H1 (cell line): ENCODE measurements around the gene GOSR1. TPM values are rescaled to one million over a fixed set of nuclear protein-coding genes. Genes with fewer than 3 reads are reported as not detected.

Source experiments
- CTCF ChIA-PET: fragments of 300-600 bp; sonication (Branson Sonifier 250); formaldehyde crosslinking; loops from one replicate; lab custom pipeline; 2021; ENCODE audit not compliant: partially characterized antibody; lab: Charles Lee
- POLR2A ChIA-PET: fragments of 300-600 bp; sonication (Branson Sonifier 250); formaldehyde crosslinking; loops from one replicate; lab custom pipeline; 2021; ENCODE audit warnings: inconsistent platforms; ENCODE audit not compliant: partially characterized antibody; lab: Charles Lee
- DNase-seq, 2 experiments: peaks; one replicate each; pipeline versions ENCODE4 v3.0.0 to v3.0.0-alpha.2; 2010 to 2022; ENCODE audit warnings: low spot score in 2 of 2, low read depth in 1 of 2, mixed read lengths in 1 of 2
- FAIRE-seq: peaks from 2 replicates; lab custom pipeline; 2011; peaks lifted over from hg19 to GRCh38; lab: Jason Lieb, UNC
- H2AFZ ChIP-seq: 2 replicates; pipeline ENCODE4 v1.8.1; 2012; ENCODE audit warnings: low read length, inconsistent platforms
- H2AK5ac ChIP-seq: 2 replicates; pipeline ENCODE4 v1.6.1; 2013; ENCODE audit warnings: low read depth, low read length
- H2BK120ac ChIP-seq: replicated peaks from 2 replicates; pipeline ENCODE3; 2013; ENCODE audit warnings: low read depth, low read length, inconsistent platforms
- H2BK12ac ChIP-seq: 2 replicates; pipeline ENCODE4 v1.6.1; 2013; ENCODE audit warnings: low read depth, low read length
- H2BK15ac ChIP-seq: 2 replicates; pipeline ENCODE4 v1.6.1; 2013; ENCODE audit warnings: low read length
- H2BK20ac ChIP-seq: 2 replicates; pipeline ENCODE4 v1.6.1; 2013; ENCODE audit warnings: low read length
- H2BK5ac ChIP-seq: 2 replicates; pipeline ENCODE4 v1.6.1; 2013; ENCODE audit warnings: low read depth, low read length
- H3K14ac ChIP-seq: 2 replicates; pipeline ENCODE4 v1.6.1; 2013; ENCODE audit warnings: inconsistent platforms; ENCODE audit not compliant: insufficient read length
- H3K18ac ChIP-seq: 2 replicates; pipeline ENCODE4 v1.6.1; 2013; ENCODE audit warnings: low read length; ENCODE audit errors: extremely low read depth
- H3K23ac ChIP-seq: 2 replicates; pipeline ENCODE4 v1.6.1; 2013; ENCODE audit warnings: inconsistent platforms; ENCODE audit not compliant: insufficient read length
- H3K23me2 ChIP-seq: 2 replicates; pipeline ENCODE4 v1.6.1; 2013; ENCODE audit warnings: low read depth, low read length
- H3K27ac ChIP-seq: 2 replicates; pipeline ENCODE4 v1.6.1; 2011; ENCODE audit warnings: low read depth, low read length, inconsistent platforms
- H3K27me3 ChIP-seq, 4 experiments: replicated peaks in 1 of 4; 1 replicate in 1 of 4; 2 replicates in 3 of 4; pipeline versions ENCODE4 v1.6.1 to v1.8.1; 2011 to 2013; ENCODE audit warnings: low read length in 3 of 4, mild to moderate bottlenecking in 3 of 4, inconsistent platforms in 2 of 4, mixed read lengths in 2 of 4, moderate library complexity in 1 of 4; ENCODE audit not compliant: control insufficient read depth in 3 of 4, insufficient read depth in 3 of 4; ENCODE audit errors: extremely low read depth in 1 of 4
- H3K36me3 ChIP-seq, 4 experiments: 2 replicates each; pipeline versions ENCODE4 v1.6.1 to v1.8.1; 2011 to 2013; ENCODE audit warnings: mild to moderate bottlenecking in 4 of 4, low read length in 3 of 4, moderate library complexity in 2 of 4, control low read depth in 1 of 4, inconsistent platforms in 1 of 4; ENCODE audit not compliant: insufficient read depth in 4 of 4, control insufficient read depth in 2 of 4
- H3K4ac ChIP-seq: replicated peaks from 2 replicates; pipeline ENCODE3; 2013; ENCODE audit warnings: low read length, low read depth, mixed read lengths, inconsistent platforms; ENCODE audit not compliant: insufficient read length
- H3K4me1 ChIP-seq, 4 experiments: replicated peaks in 1 of 4; 1 replicate in 1 of 4; 2 replicates in 3 of 4; pipeline versions ENCODE4 v1.6.1 to v1.8.1; 2011 to 2013; ENCODE audit warnings: low read length in 3 of 4, inconsistent platforms in 2 of 4, mixed read lengths in 1 of 4; ENCODE audit not compliant: insufficient read depth in 4 of 4, control insufficient read depth in 3 of 4
- H3K4me2 ChIP-seq, 2 experiments: 2 replicates each; pipeline versions ENCODE4 v1.6.1 to v1.8.1; 2011 to 2013; ENCODE audit warnings: low read depth in 2 of 2, low read length in 2 of 2, control low read depth in 1 of 2, inconsistent platforms in 1 of 2, mild to moderate bottlenecking in 1 of 2; ENCODE audit not compliant: insufficient read depth in 1 of 2
- H3K4me3 ChIP-seq, 4 experiments: fragments of 200-600, 300-600 bp in 1 of 4; sonication (generic), shearing (Covaris generic), sonication (Bioruptor Twin) in 1 of 4; 2 replicates each; pipeline versions ENCODE4 v1.5.1 to v1.8.1; 2011 to 2016; ENCODE audit warnings: low read length in 4 of 4, low read depth in 3 of 4, control low read depth in 2 of 4, inconsistent platforms in 2 of 4, mild to moderate bottlenecking in 2 of 4, mixed read lengths in 1 of 4, moderate library complexity in 1 of 4; ENCODE audit not compliant: insufficient read depth in 2 of 4; ENCODE audit errors: extremely low read depth in 1 of 4
- H3K56ac ChIP-seq: replicated peaks from 2 replicates; pipeline ENCODE3; 2013; ENCODE audit warnings: low read depth, mild to moderate bottlenecking, mixed read lengths, low read length, inconsistent platforms; ENCODE audit not compliant: insufficient read length
- H3K79me1 ChIP-seq: 2 replicates; pipeline ENCODE4 v1.6.1; 2013; ENCODE audit warnings: low read depth, low read length, control low read depth
- H3K79me2 ChIP-seq, 2 experiments: 2 replicates each; pipeline versions ENCODE4 v1.6.1 to v1.8.1; 2012 to 2013; ENCODE audit warnings: low read length in 2 of 2, mild to moderate bottlenecking in 2 of 2, inconsistent platforms in 1 of 2; ENCODE audit not compliant: insufficient read depth in 2 of 2, control insufficient read depth in 1 of 2
- H3K9ac ChIP-seq, 4 experiments: replicated peaks in 1 of 4; 1 replicate in 1 of 4; 2 replicates in 3 of 4; pipeline versions ENCODE4 v1.6.1 to v1.8.1; 2011 to 2013; ENCODE audit warnings: low read depth in 3 of 4, low read length in 3 of 4, control low read depth in 2 of 4, mild to moderate bottlenecking in 2 of 4, moderate library complexity in 2 of 4, inconsistent platforms in 1 of 4; ENCODE audit errors: extremely low read depth in 1 of 4
- H3K9me3 ChIP-seq, 2 experiments: 2 replicates each; pipeline versions ENCODE4 v1.6.1 to v1.8.1; 2012 to 2013; ENCODE audit warnings: mild to moderate bottlenecking in 2 of 2, moderate library complexity in 2 of 2, control low read depth in 1 of 2, inconsistent platforms in 1 of 2, low read depth in 1 of 2, low read length in 1 of 2, mixed read lengths in 1 of 2; ENCODE audit not compliant: insufficient read depth in 2 of 2
- H4K20me1 ChIP-seq, 2 experiments: replicated peaks in 1 of 2; 2 replicates each; pipeline versions ENCODE3 to v1.8.1; 2011 to 2013; ENCODE audit warnings: inconsistent platforms in 2 of 2, low read length in 2 of 2, mild to moderate bottlenecking in 1 of 2; ENCODE audit not compliant: insufficient read depth in 2 of 2, control insufficient read depth in 1 of 2
- H4K5ac ChIP-seq: 2 replicates; pipeline ENCODE4 v1.6.1; 2013; ENCODE audit warnings: low read length, low read depth, mixed read lengths, inconsistent platforms; ENCODE audit not compliant: insufficient read length
- H4K8ac ChIP-seq: 2 replicates; pipeline ENCODE4 v1.8.0; 2013; ENCODE audit warnings: mild to moderate bottlenecking, moderate library complexity, low read length, inconsistent platforms; ENCODE audit not compliant: insufficient read depth; ENCODE audit errors: extremely low read depth
- H4K91ac ChIP-seq: replicated peaks from 2 replicates; pipeline ENCODE3; 2013; ENCODE audit warnings: low read length, mixed read lengths, inconsistent platforms; ENCODE audit not compliant: insufficient read length
- ASH2L ChIP-seq: fragments of 200-600, 300-600 bp; sonication (generic); IDR thresholded peaks from one replicate; pipeline ENCODE4 v1.7.1; 2017; ENCODE audit warnings: low read length
- BCL11A ChIP-seq, 2 experiments: IDR thresholded peaks; one replicate each; pipeline ENCODE4 v1.6.1; 2011; ENCODE audit warnings: low read depth in 2 of 2, low read length in 2 of 2, mild to moderate bottlenecking in 2 of 2
- CBX5 ChIP-seq: fragments of 300-800, 300-1000 bp; sonication (generic); IDR thresholded peaks from 2 replicates; pipeline ENCODE4 v1.7.1; 2016; ENCODE audit warnings: antibody characterized with exemption, low read length, low read depth
- E2F6 ChIP-seq: IDR thresholded peaks from 2 replicates; pipeline ENCODE4 v1.6.1; 2012; ENCODE audit warnings: inconsistent platforms
- EGR1 ChIP-seq: IDR thresholded peaks from 2 replicates; pipeline ENCODE4 v1.6.1; 2011; ENCODE audit warnings: low read depth, low read length, borderline replicate concordance
- GABPA ChIP-seq: IDR thresholded peaks from 2 replicates; pipeline ENCODE4 v1.6.1; 2011; ENCODE audit warnings: mild to moderate bottlenecking, low read length, moderate library complexity, borderline replicate concordance; ENCODE audit not compliant: insufficient read depth
- HDAC2 ChIP-seq, 2 experiments: fragments of 300-600 bp in 1 of 2; sonication (generic) in 1 of 2; IDR thresholded peaks; 2 replicates each; pipeline ENCODE4 v1.6.1; 2011 to 2012; ENCODE audit warnings: low read depth in 2 of 2, low read length in 2 of 2, mild to moderate bottlenecking in 2 of 2, moderate library complexity in 2 of 2, borderline replicate concordance in 1 of 2, inconsistent platforms in 1 of 2
- HDAC6 ChIP-seq: IDR thresholded peaks from one replicate; pipeline ENCODE4 v1.7.1; 2012; ENCODE audit warnings: low read depth, mild to moderate bottlenecking, inconsistent platforms, low read length, moderate library complexity
- NANOG ChIP-seq: IDR thresholded peaks from 2 replicates; pipeline ENCODE4 v1.6.1; 2011; ENCODE audit warnings: low read length, low read depth, mild to moderate bottlenecking, inconsistent platforms; ENCODE audit not compliant: insufficient read depth, poor library complexity, severe bottlenecking
- POU5F1 ChIP-seq: IDR thresholded peaks from 2 replicates; pipeline ENCODE4 v1.6.1; 2011; ENCODE audit warnings: low read depth, mild to moderate bottlenecking, low read length, moderate library complexity
- SAP30 ChIP-seq: fragments of 300-600 bp; sonication (generic); IDR thresholded peaks from 2 replicates; pipeline ENCODE4 v1.7.1; 2012; ENCODE audit warnings: low read length, moderate library complexity, mild to moderate bottlenecking, inconsistent platforms; ENCODE audit not compliant: insufficient read depth, insufficient replicate concordance
- SUZ12 ChIP-seq: fragments of 200-600 bp; sonication (generic); IDR thresholded peaks from 2 replicates; pipeline ENCODE4 v1.6.1; 2012; ENCODE audit warnings: mild to moderate bottlenecking, inconsistent platforms, low read length, moderate library complexity, mixed read lengths
- TCF12 ChIP-seq: IDR thresholded peaks from 2 replicates; pipeline ENCODE4 v1.6.1; 2011; ENCODE audit warnings: low read depth, mild to moderate bottlenecking, low read length
- TEAD4 ChIP-seq: IDR thresholded peaks from 2 replicates; pipeline ENCODE4 v1.6.1; 2012; ENCODE audit warnings: low read depth, low read length, inconsistent platforms, mixed read lengths
- whole genome bisulfite sequencing, 2 experiments: shearing (Covaris generic) in 1 of 2; methylation state at CpG; one replicate each; pipeline versions ENCODE4 v1.1.6 to v1.1.7; 2013 to 2015; ENCODE audit warnings: low lambda C conversion rate in 2 of 2, mixed read lengths in 2 of 2, inconsistent platforms in 1 of 2, low coverage in 1 of 2, missing lambda C conversion rate in 1 of 2; ENCODE audit not compliant: insufficient replicate concordance in 2 of 2, insufficient coverage in 1 of 2, insufficient read length in 1 of 2; ENCODE audit errors: extremely low coverage in 1 of 2, missing lambda C conversion rate in 1 of 2; 5-methylcytosine and 5-hydroxymethylcytosine counted together
- polyA plus RNA-seq, 7 experiments: library from polyadenylated mRNA; depleted of rRNA in 3 of 7; stranded (reverse) in 5 of 7; unstranded in 2 of 7; fragments of >200 nt in 5 of 7; fragments of 200-250 nt in 2 of 7; gene quantifications; 1 replicate in 5 of 7; 2 replicates in 1 of 7; 4 replicates in 1 of 7; pipeline versions ENCODE4 v1.2.1 to v1.2.3, GENCODE V29; 2011 to 2013; ENCODE audit warnings: missing spikeins in 2 of 7, mixed read lengths in 2 of 7
- total RNA-seq: library from RNA; stranded (reverse); fragmentation: NEBNext Ultra II Directional; extraction: Animal tissue kit (Norgen Biotek cat#: 25700); gene quantifications from 2 replicates; pipeline ENCODE4 v1.2.1, GENCODE V29; 2021

GOSR1 gene
- total and polyA plus RNA-seq, 2 of the 8 experiments (the other 6 are each of a cell fraction or from before 2014, with no cell fraction given) = 9.2 to 43.3 TPM

- ChIA-PET POLR2A (no interaction called here), CTCF (no interaction called here)
- peaks cover 3 to 63% (median 33%) of the 10 kb centered on the region in 4 experiments; a peak in 7 of 8 replicates for H3K36me3 ChIP-seq
- H4K5ac ChIP-seq = no peak overlapping the region
- no peaks in the 10 kb centered on the region for H3K23me2 ChIP-seq
- no peak overlapping the region for H3K14ac ChIP-seq
- H2BK120ac ChIP-seq = no peak overlapping the region
- 96% methylated on average over 1 of the region's 1 CpG; no CpG with 5 or more reads in 1 of the 2 experiments for WGBS, 2 experiments
- H4K8ac ChIP-seq = no peak overlapping the region
- FAIRE-seq = no peak
- H3K4me1 ChIP-seq = no peaks in the 10 kb centered on the region
- no peak overlapping the region for H3K4me2 ChIP-seq
- no peak overlapping the region for H2BK5ac ChIP-seq
- H3K9me3 ChIP-seq = no peaks in the 10 kb centered on the region
- no peak overlapping the region for H3K56ac ChIP-seq
- H2AK5ac ChIP-seq = no peak overlapping the region
- H2BK12ac ChIP-seq = no peak overlapping the region
- H3K9ac ChIP-seq = no peak overlapping the region
- no peaks in the 10 kb centered on the region for H3K79me1 ChIP-seq
- H4K91ac ChIP-seq = no peak overlapping the region
- no peak overlapping the region for H2BK20ac ChIP-seq
- no peak overlapping the region for H3K27ac ChIP-seq
- DNase-seq = no peak
- H3K23ac ChIP-seq = no peak overlapping the region
- H2BK15ac ChIP-seq = no peak overlapping the region
- H3K4ac ChIP-seq = no peak overlapping the region
- no peak overlapping the region for H2AFZ ChIP-seq
- H3K18ac ChIP-seq = no peak overlapping the region
- no peak overlapping the region for H3K4me3 ChIP-seq
- H3K79me2 ChIP-seq = peaks cover 0 to 11% of the 10 kb centered on the region in 2 experiments; a peak in 3 of 4 replicates
- no peaks in the 10 kb centered on the region for H4K20me1 ChIP-seq
- H3K27me3 ChIP-seq = no peaks in the 10 kb centered on the region
- TF ChIP-seq SAP30 (no peak), BCL11A (IDR thresholded peaks at IDR 0.05; ENCODE audit: low read depth in 2 of 2, low read length in 2 of 2) (no peak), TCF12 (no peak), E2F6 (no peak), TEAD4 (no peak), HDAC2 (IDR thresholded peaks at IDR 0.05; ENCODE audit: borderline replicate concordance in 1 of 2, low read depth in 2 of 2, low read length in 2 of 2) (no peak), GABPA (no peak), CBX5 (no peak), NANOG (no peak), ASH2L (no peak), POU5F1 (no peak), EGR1 (no peak), SUZ12 (no peak), HDAC6 (no peak)
Measured at GRCh38 chr17:30483159-30483558, 6.0 kb downstream of the GOSR1 start.
